K562 (cell line): ENCODE results near the gene PVALEF. TPM values are rescaled to one million over a fixed set of nuclear protein-coding genes. Genes with fewer than 3 reads are reported as not detected.
"Not testable (repeated sequence)": the region's sequence is repeated elsewhere in the genome, so short reads cannot be mapped to it uniquely, and the experiment has no call there.

Experiments
- ATAC-seq: fragments of 200-7000 bp; cut with Tn5 transposase; 3 replicates; pipeline ENCODE4 v1.9.1; 2020; ENCODE audit warnings: moderate library complexity
- BruUV-seq: library from RNA; stranded (reverse); fragments of 400-500 nt; replicated peaks from 2 replicates; lab custom pipeline; 2021; lab: Mats Ljungman, UMichigan
- CTCF ChIA-PET: fragments of 300-600 bp; formaldehyde crosslinking; extraction: SDS; loops from one replicate; lab custom pipeline; 2021; ENCODE audit warnings: low intra/inter-chr PET ratio; lab: Yijun Ruan, JAX
- POLR2A ChIA-PET: fragments of 300-600, 350-650 bp; sonication (Branson Sonifier 250); formaldehyde crosslinking; extraction: SDS; loops from one replicate; lab custom pipeline; 2021; ENCODE audit warnings: antibody characterized with exemption, inconsistent platforms; lab: Yijun Ruan, JAX
- DNase-seq, 4 experiments: peaks; one replicate each; pipeline versions ENCODE4 v3.0.0 to v3.0.0-alpha.2; 2011 to 2018; ENCODE audit warnings: low spot score in 3 of 4, mixed read lengths in 3 of 4; ENCODE audit errors: extremely low read depth in 1 of 4
- FAIRE-seq: peaks from 2 replicates; lab custom pipeline; 2011; peaks lifted over from hg19 to GRCh38; lab: Jason Lieb, UNC
- H2AFZ ChIP-seq: 2 replicates; pipeline ENCODE4 v1.6.0; 2011; ENCODE audit warnings: low read depth, low read length, control low read depth, inconsistent platforms
- H3K27ac ChIP-seq: fragments of 200-600 bp; 3 replicates; pipeline ENCODE4 v1.8.0; 2011; ENCODE audit warnings: low read depth, mild to moderate bottlenecking, control low read depth, inconsistent platforms, low read length, moderate library complexity, mixed read lengths; ENCODE audit errors: extremely low read depth
- H3K27me3 ChIP-seq, 2 experiments: fragments of 300-600 bp in 1 of 2; 2 replicates in 1 of 2; 3 replicates in 1 of 2; pipeline versions ENCODE4 v1.6.0 to v1.8.0; 2011; ENCODE audit warnings: inconsistent platforms in 2 of 2, low read length in 2 of 2, mild to moderate bottlenecking in 1 of 2, mixed read lengths in 1 of 2, moderate library complexity in 1 of 2; ENCODE audit not compliant: control insufficient read depth in 2 of 2, insufficient read depth in 2 of 2
- H3K36me3 ChIP-seq: fragments of 300-600 bp; 3 replicates; pipeline ENCODE4 v1.8.0; 2011; ENCODE audit warnings: mild to moderate bottlenecking, low read length, inconsistent platforms; ENCODE audit not compliant: control insufficient read depth, insufficient read depth
- H3K4me1 ChIP-seq, 2 experiments: fragments of 200-600 bp in 1 of 2; replicated peaks in 1 of 2; 2 replicates in 1 of 2; 3 replicates in 1 of 2; pipeline versions ENCODE4 v1.5.1 to v1.8.0; 2011; ENCODE audit warnings: inconsistent platforms in 2 of 2, low read length in 2 of 2, mild to moderate bottlenecking in 1 of 2, mixed read lengths in 1 of 2, moderate library complexity in 1 of 2; ENCODE audit not compliant: control insufficient read depth in 2 of 2, insufficient read depth in 2 of 2
- H3K4me2 ChIP-seq: 2 replicates; pipeline ENCODE4 v1.6.1; 2011; ENCODE audit warnings: low read length, control low read depth, inconsistent platforms, mixed read lengths; ENCODE audit not compliant: insufficient read depth
- H3K4me3 ChIP-seq: fragments of 200-600 bp; sonication (generic), shearing (Covaris generic); 2 replicates; pipeline ENCODE4 v1.5.1; 2016; ENCODE audit warnings: control low read depth, inconsistent platforms
- H3K79me2 ChIP-seq: fragments of 200-600 bp; 3 replicates; pipeline ENCODE4 v1.8.0; 2011; ENCODE audit warnings: low read length, inconsistent platforms; ENCODE audit not compliant: control insufficient read depth, insufficient read depth
- H3K9ac ChIP-seq, 2 experiments: 2 replicates each; pipeline versions ENCODE4 v1.6.0 to v1.6.1; 2011; ENCODE audit warnings: low read depth in 2 of 2, low read length in 2 of 2, control low read depth in 1 of 2, inconsistent platforms in 1 of 2, mild to moderate bottlenecking in 1 of 2, mixed read lengths in 1 of 2; ENCODE audit not compliant: insufficient read depth in 1 of 2
- H3K9me1 ChIP-seq: one replicate; pipeline ENCODE4 v1.6.0; 2011; ENCODE audit warnings: inconsistent platforms, mild to moderate bottlenecking, low read length, moderate library complexity; ENCODE audit not compliant: control insufficient read depth, insufficient read depth
- H3K9me3 ChIP-seq: replicated peaks from 2 replicates; pipeline ENCODE4 v1.5.1; 2011; ENCODE audit warnings: low read depth, low read length, inconsistent platforms; ENCODE audit not compliant: control insufficient read depth, insufficient read depth
- H4K20me1 ChIP-seq: replicated peaks from 2 replicates; pipeline ENCODE4 v1.6.1; 2011; ENCODE audit warnings: low read length, inconsistent platforms, mixed read lengths; ENCODE audit not compliant: control insufficient read depth, insufficient read depth
- MXD1 ChIP-seq: fragments of 250-450 bp; sonication (Bioruptor Pico); IDR thresholded peaks from 2 replicates; pipeline ENCODE4 v1.8.0; 2021; ENCODE audit warnings: borderline replicate concordance, mild to moderate bottlenecking, moderate library complexity; ENCODE audit not compliant: poor library complexity, severe bottlenecking
- RBM22 ChIP-seq: fragments of 200-400 bp; formaldehyde crosslinking; IDR thresholded peaks from 2 replicates; pipeline ENCODE4 v1.6.1; 2018; ENCODE audit warnings: low read length, low read depth; ENCODE audit not compliant: poor library complexity, severe bottlenecking
- RBM25 ChIP-seq: fragments of 200-400 bp; formaldehyde crosslinking; IDR thresholded peaks from 2 replicates; pipeline ENCODE4 v1.6.1; 2018; ENCODE audit warnings: low read length, low read depth, moderate library complexity; ENCODE audit not compliant: severe bottlenecking
- SMARCB1 ChIP-seq: IDR thresholded peaks from 2 replicates; pipeline ENCODE4 v1.6.1; 2011; ENCODE audit warnings: improper control_type of control experiment, low read depth; ENCODE audit not compliant: insufficient read length
- WGBS: fragments of 100-300 bp; shearing (Covaris generic); methylation state at CpG from one replicate; pipeline ENCODE4 v1.1.6; 2016; ENCODE audit warnings: low coverage, mixed read lengths; ENCODE audit not compliant: insufficient coverage; ENCODE audit errors: missing lambda C conversion rate; 5-methylcytosine and 5-hydroxymethylcytosine counted together
- in situ Hi-C: fragments of 300-500 bp; cut with MboI; formaldehyde crosslinking; loops from 4 replicates; pipeline ENCODE4 v1.15.0; 2018; ENCODE audit warnings: inconsistent platforms, mixed read lengths
- intact Hi-C: fragments of 100-400 bp; cut with micrococcal nuclease; formaldehyde crosslinking; loops from 2 replicates; pipeline ENCODE4 v1.14.2; 2022
- polyA plus RNA-seq, 8 experiments: library from polyadenylated mRNA; depleted of rRNA in 4 of 8; stranded (reverse) in 5 of 8; unstranded in 3 of 8; fragments of >200 nt; fragmentation: Nextera tagmentation in 2 of 8; fragmentation: Illumina TruSeq in 1 of 8; extraction: Ambion mirVana in 2 of 8; extraction: Trizol in 1 of 8; gene quantifications; 2 replicates each; pipeline versions ENCODE4 v1.2.1 to v1.2.3, GENCODE V29; 2011 to 2014; ENCODE audit warnings: inconsistent platforms in 1 of 8, missing spikeins in 1 of 8
- total RNA-seq, 7 experiments: library from RNA; depleted of rRNA in 6 of 7; stranded (reverse); fragments of >200 nt in 6 of 7; fragmentation: Illumina TruSeq in 2 of 7; extraction: Trizol in 2 of 7; gene quantifications; 2 replicates each; pipeline versions ENCODE4 v1.2.1 to v1.2.3, GENCODE V29; 2011 to 2021; ENCODE audit warnings: low replicate concordance in 1 of 7

Gene PVALEF
- total and polyA plus RNA-seq, 9 of the 15 experiments (the other 6 are each of a cell fraction or from before 2014, with no cell fraction given) = not detected

DNA sequence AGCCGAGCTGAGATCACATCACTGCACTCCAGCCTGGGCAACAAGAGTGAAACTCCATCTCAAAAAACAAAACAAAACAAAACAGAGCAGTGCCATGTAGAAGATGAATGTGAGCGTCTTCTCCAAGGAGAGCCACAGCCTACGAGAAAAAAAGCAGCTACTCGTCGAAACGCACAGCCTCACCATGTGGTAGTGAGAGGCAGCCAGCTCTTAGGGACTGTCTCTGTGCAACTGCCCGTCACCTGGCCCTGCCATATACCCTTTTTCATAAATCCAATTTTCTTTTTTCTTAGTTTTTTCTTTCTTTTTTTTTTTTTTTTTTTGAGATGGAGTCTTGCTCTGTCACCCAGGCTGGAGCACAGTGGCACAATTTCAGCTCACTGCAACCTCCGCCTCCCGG lies 11.3 kb upstream of the PVALEF start:
- H2AFZ ChIP-seq, intact Hi-C loops, ATAC-seq, H3K4me3 ChIP-seq, H3K9ac ChIP-seq, H3K4me2 ChIP-seq, H3K9me1 ChIP-seq, FAIRE-seq, H3K27ac ChIP-seq, DNase-seq, in situ Hi-C loops, H3K79me2 ChIP-seq, BruUV-seq, H3K9me3 ChIP-seq, H3K36me3 ChIP-seq, H4K20me1 ChIP-seq: not testable (repeated sequence)
- POLR2A ChIA-PET = interaction anchor here (0.6 to 3.7 kb wide), 4 partner anchors 10 to 1450 kb away, joined by 3 to 15 read pairs (median 3); no protein-coding TSS in a partner anchor
- H3K4me1 ChIP-seq = peaks cover 6 to 34% of the 10 kb centered on the region in 2 experiments; a peak in 3 of 5 replicates
- CTCF ChIA-PET = interaction anchor here (0.6 kb wide), 1 partner anchor 35 kb away, joined by 3 read pairs; no protein-coding TSS in a partner anchor
- WGBS = 34% methylated on average over 7 of the region's 9 CpGs
- peaks cover 25 to 62% of the 10 kb centered on the region in 2 experiments; a peak in 4 of 5 replicates for H3K27me3 ChIP-seq

DNA sequence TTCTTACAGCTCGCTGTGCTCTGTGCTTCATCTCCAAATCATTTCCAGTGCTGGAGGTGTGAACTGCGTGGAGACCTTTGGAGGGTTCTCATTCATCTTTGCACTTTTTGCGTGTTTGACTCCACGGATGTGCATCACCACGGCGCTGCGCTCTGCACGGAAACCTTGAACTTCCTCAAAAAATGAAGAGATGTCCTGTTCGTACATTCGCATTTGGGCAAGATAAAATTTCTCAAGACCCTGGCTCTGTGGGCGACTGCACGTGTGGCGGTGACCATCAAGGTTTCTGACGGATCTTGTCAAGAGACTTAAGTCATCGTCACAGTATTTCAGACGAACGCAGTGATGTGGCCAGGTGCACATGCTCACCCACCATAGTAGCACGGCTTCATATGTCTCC lies 10.3 kb upstream of the PVALEF start:
- intact Hi-C loops = no loop called here
- Histone ChIP-seq H4K20me1 (no peaks in the 10 kb centered on the region), H2AFZ (no peak overlapping the region), H3K27ac (no peak overlapping the region), H3K4me3 (no peak overlapping the region), H3K79me2 (no peaks in the 10 kb centered on the region), H3K4me2 (no peak overlapping the region), H3K27me3 (peaks cover 27 to 63% of the 10 kb centered on the region in 2 experiments; a peak in 4 of 5 replicates), H3K9me3 (no peaks in the 10 kb centered on the region), H3K9ac (no peak overlapping the region), H3K36me3 (no peaks in the 10 kb centered on the region), H3K9me1 (no peaks in the 10 kb centered on the region), H3K4me1 (peaks cover 6 to 33% of the 10 kb centered on the region in 2 experiments; a peak in 3 of 5 replicates)
- in situ Hi-C loops = no loop called here
- 17% methylated on average over 18 of the region's 18 CpGs for WGBS
- DNase-seq (no peak), ATAC-seq (no peak), FAIRE-seq (no peak)
- CTCF ChIA-PET = no interaction called here
- no TSS peak for BruUV-seq
- POLR2A ChIA-PET = interaction anchor here (0.6 to 3.7 kb wide), 2 partner anchors 11 to 140 kb away, joined by 3 to 15 read pairs; partner anchors contain the start of gene SLC38A10
- no peak for TF ChIP-seq RBM25
- no peak for TF ChIP-seq SMARCB1
- no peak for TF ChIP-seq RBM22
- no peak for TF ChIP-seq MXD1
